Tibial nerve (tissue), 3 donors: ENCODE measurements around the gene CENPM.

Source experiments
- CTCF ChIP-seq, 5 experiments: fragments of 200-600 bp in 3 of 5; fragments of 450-650 bp in 2 of 5; sonication (generic) in 3 of 5; IDR thresholded peaks; one replicate each; pipeline ENCODE4 v1.5.1; 2016 to 2019; ENCODE audit warnings: antibody characterized with exemption in 5 of 5, mild to moderate bottlenecking in 3 of 5, moderate library complexity in 2 of 5
- POLR2A ChIP-seq, 2 donors: fragments of 450-650 bp; IDR thresholded peaks; one replicate each; pipeline ENCODE4 v1.6.1; 2017; ENCODE audit warnings: antibody characterized with exemption in 2 of 2, mild to moderate bottlenecking in 2 of 2, moderate library complexity in 2 of 2

DNA sequence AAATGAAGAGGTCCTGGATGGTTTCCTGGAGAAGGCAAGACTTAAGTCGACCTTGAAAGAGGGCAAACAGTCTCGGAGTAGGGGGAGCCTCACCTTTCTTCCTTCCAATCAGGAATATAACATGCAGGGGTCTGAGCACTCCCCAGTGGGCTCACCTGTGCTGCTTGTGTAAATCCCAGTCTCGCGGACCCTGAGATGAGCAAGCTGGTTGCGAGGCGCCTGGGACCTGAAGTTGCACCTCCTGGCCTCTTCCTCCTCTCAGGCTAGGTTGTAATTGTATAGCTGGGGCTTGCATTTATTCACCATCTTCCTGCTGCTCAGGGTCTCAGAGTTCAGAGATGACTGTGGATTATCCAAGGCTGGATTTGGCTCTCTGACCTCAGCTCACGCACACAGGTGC is 44.2 kb upstream of the CENPM start:
- TF ChIP-seq CTCF (IDR thresholded peaks at IDR 0.05) (no peak), POLR2A (IDR thresholded peaks at IDR 0.05) (no peak)
